ENCODE measurements around the gene CXCR6. TPM values are rescaled to one million over a fixed set of nuclear protein-coding genes. Genes with fewer than 3 reads are reported as not detected.

The CXCR6 gene
- polyA plus RNA-seq, 6 donors from 2014 or later: 0.12 to 0.73 (median 0.27) TPM; not detected in 1

- DNase-seq: no peak
- no peaks in the 10 kb centered on the region for H3K27me3 Mint-ChIP-seq
- peaks cover 15 to 21% (median 20%) of the 10 kb centered on the region in 3 donors for H3K4me1 Mint-ChIP-seq
- H3K4me3 Mint-ChIP-seq: no peak overlapping the region
- no peak for ATAC-seq (ENCODE audit: low read depth in 2 of 2)
- H3K36me3 Mint-ChIP-seq: peaks cover 3 to 22% of the 10 kb centered on the region in 2 donors
- H3K27ac Mint-ChIP-seq: peak overlapping the region in 1 of 6 donors; percentile 20
- no peaks in the 10 kb centered on the region for H3K9me3 Mint-ChIP-seq
Observed at GRCh38 chr3:45983770-45984169, 40.5 kb downstream of the CXCR6 start.

- no peak for ATAC-seq (ENCODE audit: low read depth in 2 of 2)
- DNase-seq: no peak
- peaks cover 0 to 14% of the 10 kb centered on the region in 2 donors for H3K36me3 Mint-ChIP-seq
- H3K4me3 Mint-ChIP-seq: no peak overlapping the region
- H3K4me1 Mint-ChIP-seq: peaks cover 20 to 27% (median 22%) of the 10 kb centered on the region in 3 donors
- no peaks in the 10 kb centered on the region for H3K27me3 Mint-ChIP-seq
- H3K27ac Mint-ChIP-seq: peak overlapping the region in 1 of 6 donors; percentile 39
- no peaks in the 10 kb centered on the region for H3K9me3 Mint-ChIP-seq
Observed at GRCh38 chr3:45984331-45985312, 41.4 kb downstream of the CXCR6 start.

GRCh38 chr3:45985532-45986302, 42.5 kb downstream of the CXCR6 start:
- ATAC-seq (ENCODE audit: low read depth in 2 of 2) (no peak), DNase-seq (no peak)
- Mint-ChIP-seq H3K4me3 (no peak overlapping the region), H3K36me3 (peaks cover 0 to 14% of the 10 kb centered on the region in 2 donors), H3K4me1 (peaks cover 23 to 37% (median 30%) of the 10 kb centered on the region in 3 donors), H3K27ac (peak overlapping the region in 2 of 6 donors; percentile 22 to 52), H3K9me3 (no peaks in the 10 kb centered on the region), H3K27me3 (no peaks in the 10 kb centered on the region)

- ATAC-seq (ENCODE audit: low read depth in 2 of 2): no peak
- Mint-ChIP-seq H3K36me3 (peaks cover 0 to 9% of the 10 kb centered on the region in 2 donors), H3K4me1 (peaks cover 25 to 41% (median 37%) of the 10 kb centered on the region in 3 donors)
Observed at GRCh38 chr3:45986303-45986982, 43.2 kb downstream of the CXCR6 start.

GRCh38 chr3:45987368-45988291, 44.4 kb downstream of the CXCR6 start:
- Mint-ChIP-seq H3K9me3 (no peaks in the 10 kb centered on the region), H3K27me3 (no peaks in the 10 kb centered on the region), H3K4me1 (peaks cover 36 to 53% (median 49%) of the 10 kb centered on the region in 3 donors), H3K36me3 (peaks cover 0 to 6% of the 10 kb centered on the region in 2 donors), H3K27ac (peak overlapping the region in 2 of 6 donors; percentile 2 to 10), H3K4me3 (no peak overlapping the region)
- no peak for ATAC-seq (ENCODE audit: low read depth in 2 of 2)
- no peak for DNase-seq

More at GRCh38 chr3:45986303-45986982, 43.2 kb downstream of the CXCR6 start:
- H3K9me3 Mint-ChIP-seq: no peaks in the 10 kb centered on the region
- H3K4me3 Mint-ChIP-seq: peak overlapping the region in 1 of 8 donors; percentile 25
- DNase-seq: no peak
- no peaks in the 10 kb centered on the region for H3K27me3 Mint-ChIP-seq
- H3K27ac Mint-ChIP-seq: peak overlapping the region in 2 of 6 donors; percentile 22 to 39

GRCh38 chr3:45988362-45988761, 45.1 kb downstream of the CXCR6 start:
- Mint-ChIP-seq H3K4me1 (peaks cover 42 to 60% (median 56%) of the 10 kb centered on the region in 3 donors), H3K4me3 (no peak overlapping the region), H3K27ac (peak overlapping the region in 2 of 6 donors; percentile 2 to 14), H3K9me3 (no peaks in the 10 kb centered on the region), H3K36me3 (peaks cover 0 to 6% of the 10 kb centered on the region in 2 donors), H3K27me3 (no peaks in the 10 kb centered on the region)
- ATAC-seq (ENCODE audit: low read depth in 2 of 2) (no peak), DNase-seq (no peak)

GRCh38 chr3:45988804-45989203, 45.5 kb downstream of the CXCR6 start:
- Mint-ChIP-seq H3K27me3 (no peaks in the 10 kb centered on the region), H3K4me1 (peaks cover 42 to 63% (median 61%) of the 10 kb centered on the region in 3 donors), H3K4me3 (no peak overlapping the region), H3K27ac (peak overlapping the region in 3 of 6 donors; percentile 7 to 53 (median 14)), H3K36me3 (peaks cover 0 to 6% of the 10 kb centered on the region in 2 donors), H3K9me3 (no peaks in the 10 kb centered on the region)
- ATAC-seq (ENCODE audit: low read depth in 2 of 2) (no peak), DNase-seq (no peak)

- DNase-seq (no peak), ATAC-seq (ENCODE audit: low read depth in 2 of 2) (no peak)
- Mint-ChIP-seq H3K4me1 (peaks cover 42 to 69% (median 63%) of the 10 kb centered on the region in 3 donors), H3K9me3 (no peaks in the 10 kb centered on the region), H3K36me3 (peaks cover 0 to 6% of the 10 kb centered on the region in 2 donors), H3K27me3 (no peaks in the 10 kb centered on the region), H3K4me3 (peak overlapping the region in 1 of 8 donors; percentile 39), H3K27ac (peak overlapping the region in 1 of 6 donors; percentile 14)
Observed at GRCh38 chr3:45990181-45990580, 46.9 kb downstream of the CXCR6 start.

- H3K4me3 Mint-ChIP-seq: peak overlapping the region in 4 of 8 donors; percentile 37 to 90 (median 65)
- peaks cover 0 to 6% of the 10 kb centered on the region in 2 donors for H3K36me3 Mint-ChIP-seq
- H3K9me3 Mint-ChIP-seq: no peaks in the 10 kb centered on the region
- no peak for DNase-seq
- H3K27me3 Mint-ChIP-seq: no peaks in the 10 kb centered on the region
- H3K27ac Mint-ChIP-seq: peak overlapping the region in 3 of 6 donors; percentile 37 to 53 (median 49)
- ATAC-seq (ENCODE audit: low read depth in 2 of 2): no peak
- H3K4me1 Mint-ChIP-seq: peaks cover 42 to 74% (median 67%) of the 10 kb centered on the region in 3 donors
Observed at GRCh38 chr3:45991341-45991740, 48.1 kb downstream of the CXCR6 start.

- Mint-ChIP-seq H3K4me3 (peak overlapping the region; percentile 37 to 90 (median 71)), H3K27ac (peak overlapping the region in 2 of 6 donors; percentile 51 to 84), H3K27me3 (no peaks in the 10 kb centered on the region), H3K4me1 (peaks cover 36 to 78% (median 60%) of the 10 kb centered on the region in 3 donors), H3K9me3 (no peaks in the 10 kb centered on the region), H3K36me3 (peaks cover 0 to 6% of the 10 kb centered on the region in 2 donors)
- ATAC-seq (ENCODE audit: low read depth in 2 of 2) (no peak), DNase-seq (no peak)
Observed at GRCh38 chr3:45992133-45992729, 49.0 kb downstream of the CXCR6 start.

- Mint-ChIP-seq H3K27ac (peak overlapping the region in 5 of 6 donors; percentile 7 to 75 (median 52)), H3K4me1 (peaks cover 33 to 72% (median 56%) of the 10 kb centered on the region in 3 donors), H3K4me3 (peak overlapping the region in 7 of 8 donors; percentile 37 to 90 (median 74)), H3K27me3 (peaks cover 0 to 2% (median 0%) of the 10 kb centered on the region in 3 donors), H3K36me3 (peaks cover 0 to 6% of the 10 kb centered on the region in 2 donors), H3K9me3 (no peaks in the 10 kb centered on the region)
- DNase-seq (no peak), ATAC-seq (ENCODE audit: low read depth in 2 of 2) (no peak)
Observed at GRCh38 chr3:45992821-45993221, 49.6 kb downstream of the CXCR6 start.

Measured in naive B cell (primary cell).